Measurements from ENCODE around the gene SDR42E1. TPM values are rescaled to one million over a fixed set of nuclear protein-coding genes. Genes with fewer than 3 reads are reported as not detected.

The SDR42E1 gene
- total RNA-seq, 1 donor from 2014 or later, result 0.02 TPM

DNA sequence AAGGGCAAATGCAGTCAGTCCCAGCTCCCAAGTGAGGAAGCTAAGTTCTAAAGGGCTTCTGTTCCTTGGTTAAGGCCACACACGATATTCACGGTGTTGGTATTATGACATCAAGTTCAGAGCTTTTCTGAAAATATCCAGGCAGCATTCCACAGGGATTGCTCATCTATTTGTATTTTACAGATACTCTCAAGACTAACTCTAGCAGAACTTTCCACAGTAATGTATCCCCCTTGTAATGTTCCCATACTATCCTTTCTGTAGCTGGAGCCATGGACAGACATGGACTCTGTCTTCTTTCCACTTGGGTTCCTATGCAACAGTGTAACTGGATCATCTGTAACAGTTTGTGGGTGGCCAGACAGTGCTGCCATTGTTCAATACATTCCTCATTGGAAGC lies 13.5 kb downstream of the SDR42E1 start:
- H3K4me3 Mint-ChIP-seq (ENCODE audit: low read depth), result no peak overlapping the region
- no peak overlapping the region for H3K27ac Mint-ChIP-seq
- no peaks in the 10 kb centered on the region for H3K27me3 Mint-ChIP-seq
- no peak for DNase-seq (ENCODE audit: low spot score, unreplicated experiment)
- TF ChIP-seq, protein P1, sequence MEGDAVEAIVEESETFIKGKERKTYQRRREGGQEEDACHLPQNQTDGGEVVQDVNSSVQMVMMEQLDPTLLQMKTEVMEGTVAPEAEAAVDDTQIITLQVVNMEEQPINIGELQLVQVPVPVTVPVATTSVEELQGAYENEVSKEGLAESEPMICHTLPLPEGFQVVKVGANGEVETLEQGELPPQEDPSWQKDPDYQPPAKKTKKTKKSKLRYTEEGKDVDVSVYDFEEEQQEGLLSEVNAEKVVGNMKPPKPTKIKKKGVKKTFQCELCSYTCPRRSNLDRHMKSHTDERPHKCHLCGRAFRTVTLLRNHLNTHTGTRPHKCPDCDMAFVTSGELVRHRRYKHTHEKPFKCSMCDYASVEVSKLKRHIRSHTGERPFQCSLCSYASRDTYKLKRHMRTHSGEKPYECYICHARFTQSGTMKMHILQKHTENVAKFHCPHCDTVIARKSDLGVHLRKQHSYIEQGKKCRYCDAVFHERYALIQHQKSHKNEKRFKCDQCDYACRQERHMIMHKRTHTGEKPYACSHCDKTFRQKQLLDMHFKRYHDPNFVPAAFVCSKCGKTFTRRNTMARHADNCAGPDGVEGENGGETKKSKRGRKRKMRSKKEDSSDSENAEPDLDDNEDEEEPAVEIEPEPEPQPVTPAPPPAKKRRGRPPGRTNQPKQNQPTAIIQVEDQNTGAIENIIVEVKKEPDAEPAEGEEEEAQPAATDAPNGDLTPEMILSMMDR (IDR thresholded peaks at IDR 0.05; ENCODE audit: unreplicated experiment), result no peak
- peaks cover 16% of the 10 kb centered on the region for H3K4me1 Mint-ChIP-seq (ENCODE audit: low read depth)
- no peaks in the 10 kb centered on the region for H3K36me3 Mint-ChIP-seq (ENCODE audit: insufficient read depth)
- H3K9me3 Mint-ChIP-seq (ENCODE audit: low read depth), result peaks cover 3% of the 10 kb centered on the region

DNA sequence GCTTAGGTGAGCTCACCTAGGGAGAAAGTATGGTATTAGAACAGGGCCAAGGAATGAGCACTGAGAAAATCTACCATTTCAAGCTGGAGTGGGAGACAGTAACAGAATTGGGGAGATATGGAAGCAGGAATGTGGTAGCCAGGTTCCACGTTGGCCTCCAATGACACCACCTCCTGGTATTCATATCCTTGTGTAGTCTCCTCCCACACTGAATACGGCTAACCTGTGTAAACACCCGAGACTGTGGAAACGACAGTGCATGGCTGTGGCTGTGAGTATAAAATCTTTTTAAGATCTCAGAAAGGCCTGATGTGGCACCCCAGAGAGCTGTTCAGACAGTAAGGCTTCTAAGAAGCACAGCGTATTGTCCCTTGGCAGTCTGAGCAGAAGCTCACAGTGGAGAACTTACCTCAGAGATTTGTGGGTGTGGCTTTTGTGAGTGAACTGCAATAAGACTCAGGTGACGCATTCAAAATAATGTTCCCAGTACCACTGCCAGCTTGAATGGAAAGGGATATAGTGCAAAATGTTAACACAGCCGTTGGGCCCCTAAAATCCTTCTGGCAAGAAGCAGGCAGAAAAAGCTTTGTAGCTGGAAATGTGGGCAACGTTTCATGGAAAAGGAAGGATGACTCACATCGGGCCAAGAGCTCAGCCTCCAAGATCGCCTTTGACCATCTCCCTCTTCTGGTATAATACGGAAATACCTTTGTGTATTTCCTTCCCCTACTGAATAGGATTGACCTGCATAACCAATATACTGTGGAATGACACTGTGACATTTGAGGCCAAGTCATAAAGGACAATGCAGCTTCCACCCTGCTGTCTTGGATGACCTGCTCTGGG lies 14.4 kb downstream of the SDR42E1 start:
- no peaks in the 10 kb centered on the region for H3K27me3 Mint-ChIP-seq
- H3K27ac Mint-ChIP-seq, result no peak overlapping the region
- H3K36me3 Mint-ChIP-seq (ENCODE audit: insufficient read depth), result no peaks in the 10 kb centered on the region
- DNase-seq (ENCODE audit: low spot score, unreplicated experiment), result no peak
- peaks cover 3% of the 10 kb centered on the region for H3K9me3 Mint-ChIP-seq (ENCODE audit: low read depth)
- H3K4me1 Mint-ChIP-seq (ENCODE audit: low read depth), result peaks cover 18% of the 10 kb centered on the region
- TF ChIP-seq, protein P1 (IDR thresholded peaks at IDR 0.05; ENCODE audit: unreplicated experiment), result no peak
- H3K4me3 Mint-ChIP-seq (ENCODE audit: low read depth), result no peak overlapping the region

DNA sequence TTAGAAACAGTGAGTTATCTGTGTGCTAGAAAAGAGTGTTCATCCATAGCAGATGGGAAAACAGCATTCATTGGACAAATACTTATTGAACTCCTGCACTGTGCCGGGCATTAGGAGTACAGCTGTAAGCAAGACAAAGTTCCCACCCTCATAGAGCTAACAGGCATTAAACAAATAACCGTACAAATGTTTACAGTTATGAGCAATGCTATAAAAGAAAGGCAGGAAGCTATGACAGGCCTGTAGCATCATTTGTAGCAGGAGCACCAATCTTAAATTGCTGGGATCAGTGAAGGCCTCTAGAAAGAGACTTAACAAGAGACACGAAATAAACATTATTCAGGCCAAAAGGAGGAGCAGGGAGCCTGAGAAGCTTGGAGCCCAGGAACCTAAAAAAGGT lies 15.6 kb downstream of the SDR42E1 start:
- Mint-ChIP-seq H3K36me3 (ENCODE audit: insufficient read depth) (no peaks in the 10 kb centered on the region), H3K9me3 (ENCODE audit: low read depth) (peaks cover 3% of the 10 kb centered on the region), H3K4me1 (ENCODE audit: low read depth) (peaks cover 18% of the 10 kb centered on the region), H3K27ac (no peak overlapping the region), H3K27me3 (no peaks in the 10 kb centered on the region), H3K4me3 (ENCODE audit: low read depth) (no peak overlapping the region)
- DNase-seq (ENCODE audit: low spot score, unreplicated experiment), result no peak
- TF ChIP-seq, protein P1 (IDR thresholded peaks at IDR 0.05; ENCODE audit: unreplicated experiment), result no peak

DNA sequence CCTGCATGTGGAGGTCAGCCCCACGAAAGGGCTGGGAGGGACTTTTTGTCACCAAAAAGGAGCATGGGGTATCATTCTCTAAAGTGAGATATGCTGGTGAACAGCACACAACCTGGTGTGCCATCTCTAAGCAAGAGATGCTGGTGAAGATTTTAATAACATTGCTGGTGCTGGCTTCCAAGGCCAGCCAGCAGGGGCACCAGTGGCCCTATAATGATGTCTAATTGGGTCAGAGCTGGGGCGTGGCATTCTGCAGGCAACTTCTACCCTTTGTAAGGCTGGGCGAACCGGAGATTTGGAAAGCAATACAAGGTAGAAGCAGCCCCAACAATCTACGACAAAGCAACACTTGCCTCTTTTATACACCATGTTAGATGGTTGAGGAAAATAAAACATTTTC lies 16.8 kb downstream of the SDR42E1 start:
- H3K4me1 Mint-ChIP-seq (ENCODE audit: low read depth), result peaks cover 23% of the 10 kb centered on the region
- H3K4me3 Mint-ChIP-seq (ENCODE audit: low read depth), result no peak overlapping the region
- peaks cover 3% of the 10 kb centered on the region for H3K9me3 Mint-ChIP-seq (ENCODE audit: low read depth)
- DNase-seq (ENCODE audit: low spot score, unreplicated experiment), result no peak
- no peaks in the 10 kb centered on the region for H3K27me3 Mint-ChIP-seq
- no peak overlapping the region for H3K27ac Mint-ChIP-seq
- H3K36me3 Mint-ChIP-seq (ENCODE audit: insufficient read depth), result no peaks in the 10 kb centered on the region
- TF ChIP-seq, protein P1 (IDR thresholded peaks at IDR 0.05; ENCODE audit: unreplicated experiment), result no peak

DNA sequence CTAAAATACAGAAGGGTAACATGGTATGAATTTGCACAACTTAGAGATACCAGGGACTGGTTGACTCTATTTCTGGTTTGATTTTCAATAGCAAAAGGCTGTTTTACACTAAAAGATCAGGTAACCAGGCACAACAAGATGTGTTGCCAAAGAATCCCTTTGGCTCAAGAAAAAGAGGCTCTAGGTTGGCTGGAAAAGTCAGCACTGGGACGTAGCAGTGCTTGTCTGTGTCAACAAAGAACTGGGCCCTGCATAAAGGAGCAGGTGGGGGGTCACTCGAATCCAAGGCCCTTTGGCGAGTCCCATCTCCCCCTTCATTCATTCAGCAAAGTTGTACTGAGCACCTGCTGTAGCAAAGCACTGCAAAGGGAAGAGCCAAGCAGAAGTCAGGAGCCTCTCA lies 18.4 kb downstream of the SDR42E1 start:
- Mint-ChIP-seq H3K27ac (no peak overlapping the region), H3K27me3 (no peaks in the 10 kb centered on the region)
- TF ChIP-seq, protein P1 (IDR thresholded peaks at IDR 0.05; ENCODE audit: unreplicated experiment), result no peak

More for the DNA sequence above, 18.4 kb downstream of the SDR42E1 start:
- Mint-ChIP-seq H3K4me3 (ENCODE audit: low read depth) (no peak overlapping the region), H3K4me1 (ENCODE audit: low read depth) (peaks cover 23% of the 10 kb centered on the region), H3K9me3 (ENCODE audit: low read depth) (no peaks in the 10 kb centered on the region), H3K36me3 (ENCODE audit: insufficient read depth) (no peaks in the 10 kb centered on the region)
- no peak for DNase-seq (ENCODE audit: low spot score, unreplicated experiment)

Data from progenitor cell of endocrine pancreas (in vitro differentiated cells).